ENCODE data around the gene TCF23. TPM values are rescaled to one million over a fixed set of nuclear protein-coding genes. Genes with fewer than 3 reads are reported as not detected.
A peak's percentile ranks its signal among the peaks of the same experiment; 100 is the strongest.
"Not testable (repeated sequence)": the region's sequence is repeated elsewhere in the genome, so short reads cannot be mapped to it uniquely, and the experiment has no call there.

TCF23 gene
- total RNA-seq, 2 experiments from 2014 or later, result not detected

DNA sequence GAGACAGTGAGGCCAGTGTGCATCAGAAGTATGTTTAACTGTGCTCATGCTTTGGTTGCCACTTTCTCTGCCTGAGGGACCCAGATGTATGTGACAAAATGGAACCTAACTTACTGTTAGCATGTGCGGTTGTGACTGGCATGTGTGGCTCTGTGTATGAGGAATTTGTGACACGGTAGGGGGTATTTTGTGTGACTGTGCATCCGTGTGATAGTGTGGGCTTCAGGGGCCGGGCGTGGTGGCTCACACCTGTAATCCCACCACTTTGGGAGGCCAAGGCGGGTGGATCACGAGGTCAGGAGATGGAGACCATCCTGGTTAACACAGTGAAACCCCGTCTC is 29.5 kb upstream of the TCF23 start:
- Mint-ChIP-seq H3K27me3 (peaks cover 62% of the 10 kb centered on the region), H3K4me1 (peaks cover 14% of the 10 kb centered on the region), H3K4me3 (peak overlapping the region; percentile 59)
- POLR2A ChIA-PET; CTCF ChIA-PET; DNase-seq; H3K27ac Mint-ChIP-seq; H3K36me3 Mint-ChIP-seq (ENCODE audit: low read depth); H3K9me3 Mint-ChIP-seq: not testable (repeated sequence)

DNA sequence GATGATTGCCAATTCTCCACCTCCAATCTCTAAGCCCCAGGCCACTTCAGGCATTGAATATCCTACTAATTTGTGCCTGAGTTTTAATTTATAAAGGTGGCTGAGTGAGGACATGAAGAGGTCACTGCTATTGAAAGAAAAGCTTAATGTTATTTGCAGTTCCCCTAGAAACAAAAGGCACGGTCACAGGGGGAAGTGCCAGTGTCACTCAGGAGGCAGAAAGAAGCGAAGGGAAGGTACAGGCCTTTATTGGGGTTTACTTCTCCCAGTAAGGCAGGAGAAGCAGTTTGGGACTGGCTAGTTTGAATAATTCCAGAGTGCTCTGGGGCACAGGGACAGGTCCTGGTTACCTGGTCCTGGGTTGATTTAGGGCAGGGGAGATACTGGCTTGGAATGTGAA is 26.9 kb upstream of the TCF23 start:
- Mint-ChIP-seq H3K27ac (no peak overlapping the region), H3K9me3 (no peaks in the 10 kb centered on the region), H3K36me3 (ENCODE audit: low read depth) (no peaks in the 10 kb centered on the region), H3K4me3 (no peak overlapping the region), H3K27me3 (peaks cover 53% of the 10 kb centered on the region), H3K4me1 (peaks cover 14% of the 10 kb centered on the region)
- ChIA-PET CTCF (interaction anchor here (4.0 kb wide), 1 partner anchor 12 kb away, joined by 26 read pairs; the partner anchor contains the start of gene PREB), POLR2A (interaction anchor here (1.2 kb wide), 1 partner anchor 9 kb away, joined by 3 read pairs; no protein-coding TSS in a partner anchor)
- DNase-seq, result no peak

DNA sequence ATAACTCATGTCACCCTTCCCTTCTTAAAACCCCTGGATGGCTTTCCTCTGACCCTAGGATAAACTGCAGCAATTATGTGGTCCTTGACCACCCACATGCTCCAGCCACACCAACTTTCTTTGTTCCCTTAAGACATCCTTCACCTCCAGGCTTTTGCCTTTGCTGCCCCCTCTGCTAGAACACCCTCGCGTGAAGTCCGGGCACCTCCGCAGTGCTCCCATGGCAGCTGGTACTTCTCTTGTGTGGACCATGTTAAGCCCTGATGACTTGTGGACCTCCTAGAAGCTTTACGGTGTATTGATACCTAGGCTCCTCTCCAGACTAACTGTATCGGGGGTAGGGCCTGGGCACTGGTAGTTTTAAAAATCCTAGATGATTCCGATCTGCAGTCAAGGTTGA is 26.0 kb upstream of the TCF23 start:
- Mint-ChIP-seq H3K36me3 (ENCODE audit: low read depth) (no peaks in the 10 kb centered on the region), H3K9me3 (no peaks in the 10 kb centered on the region), H3K4me3 (peak overlapping the region; percentile 79), H3K27ac (no peak overlapping the region), H3K27me3 (peaks cover 46% of the 10 kb centered on the region), H3K4me1 (peaks cover 14% of the 10 kb centered on the region)
- ChIA-PET POLR2A (interaction anchor here (0.7 to 3.0 kb wide), 4 partner anchors 10 to 89 kb away, joined by 3 to 57 read pairs (median 4); partner anchors contain the start of genes ATRAID, OST4, PREB and SLC5A6), CTCF (interaction anchor here (0.9 to 4.0 kb wide), 7 partner anchors 11 to 180 kb away, joined by 3 to 26 read pairs (median 5); partner anchors contain the start of gene PREB)
- no peak for DNase-seq

DNA sequence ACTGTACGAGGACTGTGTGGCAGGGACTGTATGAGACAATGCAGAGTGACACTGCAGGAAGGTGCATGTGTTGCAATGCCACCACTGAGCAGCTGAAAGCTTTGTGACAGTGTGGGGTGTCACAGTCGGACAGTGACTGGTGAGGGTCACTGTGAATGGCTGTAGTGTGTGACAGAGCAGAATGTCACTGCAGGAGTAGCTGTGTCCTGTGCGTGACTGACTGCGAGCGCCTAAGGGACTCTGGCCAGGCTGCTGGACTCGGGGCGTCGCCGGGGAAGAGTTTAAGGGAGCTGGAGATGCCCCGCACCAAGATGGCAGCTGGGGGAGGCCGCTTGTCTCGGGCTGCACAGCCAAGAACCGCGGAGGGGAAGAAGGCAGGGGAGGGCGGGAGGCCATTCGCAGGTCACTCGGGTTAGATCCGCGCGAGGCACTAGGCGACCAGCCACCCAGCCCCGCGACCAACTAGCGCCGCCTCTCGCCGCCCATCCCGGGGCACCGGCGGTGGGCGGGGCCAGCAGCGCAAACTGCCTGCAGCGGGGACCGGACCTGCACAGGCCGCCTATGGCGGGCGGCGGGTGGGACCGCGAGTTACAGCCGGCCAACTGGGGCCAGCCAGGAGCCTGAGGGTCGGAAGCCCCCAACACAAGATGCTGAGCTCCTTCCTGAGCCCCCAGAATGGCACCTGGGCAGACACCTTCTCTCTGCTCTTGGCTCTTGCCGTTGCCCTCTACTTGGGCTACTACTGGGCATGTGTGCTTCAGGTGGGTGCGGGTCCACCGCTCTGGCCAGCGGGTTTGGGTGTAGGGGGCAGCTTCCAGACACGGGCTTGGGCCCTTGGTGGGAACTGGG is 25.3 kb upstream of the TCF23 start, which contains the start of gene ABHD1:
ABHD1 (plus strand) TSS at position 514 of the 849 bp plus-strand sequence; CDS start at position 648, 134 bp downstream.
- no peak within 1 kb of the TSS for H3K27ac Mint-ChIP-seq
- no peaks in the 10 kb centered on the region for H3K36me3 Mint-ChIP-seq (ENCODE audit: low read depth)
- ChIA-PET POLR2A (interaction anchor here (0.7 to 3.0 kb wide), 9 partner anchors 10 to 88 kb away, joined by 3 to 57 read pairs (median 3); partner anchors contain the start of genes AGBL5, ATRAID, OST4 and PREB), CTCF (interaction anchor here (0.8 to 4.0 kb wide), 10 partner anchors 9 to 179 kb away, joined by 3 to 26 read pairs (median 4); partner anchors contain the start of gene PREB)
- H3K9me3 Mint-ChIP-seq, result no peaks in the 10 kb centered on the region
- H3K4me3 Mint-ChIP-seq, result peak within 1 kb of the TSS; percentile 79
- H3K4me1 Mint-ChIP-seq, result peaks cover 14% of the 10 kb centered on the region
- H3K27me3 Mint-ChIP-seq, result peaks cover 41% of the 10 kb centered on the region
- DNase-seq, result peak; percentile 62

DNA sequence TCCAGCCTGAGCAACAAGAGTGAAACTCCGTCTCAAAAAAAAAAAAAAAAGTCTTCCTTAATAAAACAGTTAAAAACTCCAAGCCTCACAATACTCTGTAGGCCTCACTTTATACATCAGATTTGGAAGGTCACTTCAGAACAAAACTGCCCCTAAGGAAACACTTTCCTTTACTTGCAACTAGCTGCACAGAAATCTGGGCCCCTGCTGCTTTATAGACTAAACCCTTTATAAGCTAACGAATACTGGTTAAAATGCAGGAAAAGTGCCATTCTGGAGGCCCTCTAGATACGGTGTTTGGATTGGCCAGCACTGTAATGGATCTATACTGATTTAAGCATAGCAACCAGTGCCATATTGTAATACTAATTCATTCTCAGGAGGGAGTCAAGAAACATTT is 23.7 kb upstream of the TCF23 start:
- CTCF ChIA-PET, result interaction anchor here (1.9 to 4.0 kb wide), 2 partner anchors 9 to 155 kb away, joined by 5 to 26 read pairs; partner anchors contain the start of gene PREB
- no peaks in the 10 kb centered on the region for H3K9me3 Mint-ChIP-seq
- H3K27me3 Mint-ChIP-seq, result peaks cover 30% of the 10 kb centered on the region
- peaks cover 7% of the 10 kb centered on the region for H3K36me3 Mint-ChIP-seq (ENCODE audit: low read depth)
- no peak for DNase-seq
- H3K27ac Mint-ChIP-seq, result no peak overlapping the region
- no peak overlapping the region for H3K4me3 Mint-ChIP-seq
- peaks cover 9% of the 10 kb centered on the region for H3K4me1 Mint-ChIP-seq
- POLR2A ChIA-PET, result interaction anchor here (1.0 to 3.0 kb wide), 2 partner anchors 9 to 13 kb away, joined by 3 to 57 read pairs; partner anchors contain the start of gene PREB

DNA sequence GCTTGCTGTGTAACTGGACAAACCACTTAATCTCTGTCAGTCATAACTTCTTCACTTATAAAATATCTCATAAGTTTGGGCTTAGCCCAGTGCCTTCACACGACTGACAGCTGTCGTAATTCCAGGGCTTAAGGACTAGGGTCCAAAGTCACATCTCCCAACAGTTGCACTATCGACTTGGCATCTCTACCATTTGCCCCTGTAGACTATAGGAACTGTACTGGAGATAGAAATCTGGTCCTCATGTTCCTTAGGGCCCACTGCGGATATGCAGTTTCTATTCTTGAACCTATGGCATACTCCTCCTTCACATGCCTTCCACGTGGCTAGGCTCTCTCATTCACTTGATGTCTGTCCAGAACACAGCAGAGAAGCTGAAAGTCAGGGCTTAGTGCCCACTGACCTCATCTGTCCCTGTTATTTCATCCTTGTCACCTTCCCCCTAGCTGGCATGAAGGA is 22.5 kb upstream of the TCF23 start:
- Mint-ChIP-seq H3K27ac (no peak overlapping the region), H3K4me1 (peaks cover 10% of the 10 kb centered on the region), H3K4me3 (no peak overlapping the region), H3K36me3 (ENCODE audit: low read depth) (peaks cover 19% of the 10 kb centered on the region), H3K27me3 (peaks cover 22% of the 10 kb centered on the region), H3K9me3 (no peaks in the 10 kb centered on the region)
- CTCF ChIA-PET, result interaction anchor here (2.0 kb wide), 1 partner anchor 153 kb away, joined by 4 read pairs; no protein-coding TSS in a partner anchor
- POLR2A ChIA-PET, result interaction anchor here (1.0 to 1.6 kb wide), 2 partner anchors 8 to 14 kb away, joined by 3 to 9 read pairs; partner anchors contain the start of gene PREB
- no peak for DNase-seq

DNA sequence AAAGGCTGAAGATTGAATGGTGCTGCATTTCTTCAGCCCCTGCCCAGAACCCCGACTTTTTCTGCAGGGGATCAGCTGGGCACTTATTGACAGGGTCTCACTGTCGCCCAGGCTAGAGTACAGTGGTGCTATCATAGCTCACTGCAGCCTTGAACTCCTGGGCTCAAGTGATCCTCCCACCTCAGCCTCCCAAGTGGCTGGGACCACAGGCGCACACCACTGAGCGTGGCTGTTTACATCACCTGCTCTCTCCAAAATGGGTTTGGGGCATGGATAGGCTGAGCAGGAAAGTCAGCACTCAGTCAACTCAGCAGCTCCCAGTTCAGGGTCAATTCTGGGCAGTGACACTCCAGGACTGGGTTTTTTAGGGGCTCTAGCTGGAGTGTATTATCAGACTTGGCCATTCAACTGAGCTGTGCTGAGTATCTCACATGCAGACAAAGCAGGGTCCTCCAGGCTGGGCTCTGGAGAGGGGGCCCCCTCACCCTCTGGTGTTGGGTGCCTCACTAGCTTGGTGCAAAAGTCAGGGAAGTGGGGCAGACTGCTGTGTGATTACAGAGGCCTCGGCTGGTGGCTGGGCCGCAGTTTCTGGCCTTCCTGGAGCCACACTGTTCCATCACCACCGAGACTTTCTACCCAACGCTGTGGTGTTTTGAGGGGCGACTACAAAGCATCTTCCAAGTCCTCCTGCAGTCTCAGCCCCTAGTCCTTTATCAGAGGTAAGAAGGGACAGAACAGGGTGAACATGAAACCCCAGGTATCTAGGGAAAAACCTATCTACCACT is 20.7 kb upstream of the TCF23 start:
- CTCF ChIA-PET, result no interaction called here
- H3K27ac Mint-ChIP-seq, result no peak overlapping the region

DNA sequence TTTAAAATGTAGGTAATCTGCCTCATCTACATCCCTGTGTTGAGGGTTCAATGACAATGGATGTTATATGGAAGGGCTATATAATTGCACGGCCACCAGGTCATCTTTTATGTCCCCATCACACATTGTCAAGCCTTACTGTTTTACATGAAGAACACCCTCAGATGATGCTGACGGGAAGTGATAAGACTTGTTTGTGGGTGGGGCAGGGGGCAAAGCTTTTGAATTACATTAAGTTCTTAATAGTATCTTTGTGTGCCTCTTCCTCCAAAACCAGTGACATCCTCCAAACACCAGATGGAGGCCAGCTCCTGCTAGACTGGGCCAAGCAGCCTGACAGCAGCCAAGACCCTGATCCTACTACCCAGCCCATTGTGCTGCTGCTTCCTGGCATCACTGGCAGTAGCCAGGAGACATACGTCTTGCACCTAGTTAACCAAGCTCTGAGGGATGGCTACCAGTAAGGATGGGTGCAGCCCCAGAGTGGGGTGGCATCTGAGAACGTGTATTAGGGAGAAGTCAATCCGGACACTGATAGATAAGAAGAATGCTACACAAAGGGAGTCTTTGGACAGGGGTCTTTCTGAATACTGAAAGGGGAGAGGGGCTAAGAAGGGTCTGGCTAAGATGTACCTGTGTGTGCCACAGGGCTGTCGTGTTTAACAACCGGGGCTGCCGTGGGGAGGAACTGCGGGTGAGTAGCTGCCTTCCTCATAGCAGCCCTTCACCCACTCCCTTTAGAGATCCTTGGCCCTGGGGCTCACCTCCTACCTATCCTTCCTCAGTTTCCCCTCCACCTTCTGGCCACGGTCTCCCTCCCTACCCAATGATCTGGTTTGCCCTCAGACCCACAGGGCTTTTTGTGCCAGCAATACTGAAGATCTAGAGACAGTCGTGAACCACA is 19.9 kb upstream of the TCF23 start:
- Mint-ChIP-seq H3K36me3 (ENCODE audit: low read depth) (peaks cover 40% of the 10 kb centered on the region), H3K4me1 (peaks cover 26% of the 10 kb centered on the region), H3K27ac (peak overlapping the region; percentile 45), H3K27me3 (peaks cover 2% of the 10 kb centered on the region), H3K4me3 (no peak overlapping the region), H3K9me3 (no peaks in the 10 kb centered on the region)
- POLR2A ChIA-PET, result interaction anchor here (0.7 kb wide), 1 partner anchor 8 kb away, joined by 3 read pairs; no protein-coding TSS in a partner anchor
- CTCF ChIA-PET, result no interaction called here
- no peak for DNase-seq

More for the DNA sequence above, 20.7 kb upstream of the TCF23 start:
- Mint-ChIP-seq H3K27me3 (peaks cover 5% of the 10 kb centered on the region), H3K4me3 (no peak overlapping the region), H3K4me1 (peaks cover 23% of the 10 kb centered on the region), H3K9me3 (no peaks in the 10 kb centered on the region), H3K36me3 (ENCODE audit: low read depth) (peaks cover 33% of the 10 kb centered on the region)
- no peak for DNase-seq
- POLR2A ChIA-PET, result interaction anchor here (0.7 kb wide), 1 partner anchor 9 kb away, joined by 3 read pairs; no protein-coding TSS in a partner anchor

DNA sequence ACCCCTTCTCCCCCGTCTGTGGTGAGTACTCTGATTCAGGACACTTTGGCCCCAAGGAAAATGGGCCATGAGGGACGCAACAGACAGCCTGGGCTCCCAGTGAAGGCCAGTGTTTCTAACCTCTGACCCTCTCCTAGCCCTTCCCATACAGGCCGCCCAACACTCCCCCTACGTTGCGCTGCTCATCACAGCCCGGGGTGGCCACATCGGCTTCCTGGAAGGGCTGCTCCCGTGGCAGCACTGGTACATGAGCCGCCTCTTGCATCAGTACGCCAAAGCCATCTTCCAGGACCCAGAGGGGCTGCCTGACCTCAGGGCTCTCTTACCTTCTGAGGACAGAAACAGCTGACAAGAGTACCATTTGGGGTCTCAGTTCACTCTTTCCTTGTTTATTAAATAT is 18.4 kb upstream of the TCF23 start:
- ChIA-PET CTCF (no interaction called here), POLR2A (no interaction called here)
- Mint-ChIP-seq H3K9me3 (no peaks in the 10 kb centered on the region), H3K27ac (no peak overlapping the region), H3K27me3 (no peaks in the 10 kb centered on the region), H3K4me3 (no peak overlapping the region), H3K4me1 (peaks cover 31% of the 10 kb centered on the region), H3K36me3 (ENCODE audit: low read depth) (peaks cover 43% of the 10 kb centered on the region)
- DNase-seq, result no peak

DNA sequence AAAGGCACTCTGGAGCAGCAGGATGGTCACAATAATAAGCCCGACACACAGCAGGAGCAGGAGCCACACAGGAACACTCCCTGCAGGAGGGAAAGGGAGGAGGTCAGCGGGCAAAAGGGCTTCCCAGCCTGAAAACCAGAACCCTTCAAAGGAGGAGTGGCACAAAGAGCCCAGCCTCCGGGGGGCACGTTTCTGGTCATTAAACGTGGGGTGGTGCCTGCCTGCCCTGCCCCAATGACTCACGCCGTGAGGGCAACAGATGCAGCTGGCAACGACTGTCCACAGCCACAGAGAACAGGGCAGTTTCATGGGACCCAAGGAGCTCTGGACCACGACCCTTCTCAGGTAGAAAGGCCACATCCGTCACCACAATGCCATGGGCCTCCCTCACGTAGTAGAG is 17.4 kb upstream of the TCF23 start:
- POLR2A ChIA-PET, result interaction anchor here (5.4 kb wide), 1 partner anchor 8 kb away, joined by 57 read pairs; the partner anchor contains the start of gene ABHD1
- Mint-ChIP-seq H3K4me1 (peaks cover 34% of the 10 kb centered on the region), H3K27ac (peak overlapping the region; percentile 40), H3K4me3 (no peak overlapping the region), H3K36me3 (ENCODE audit: low read depth) (peaks cover 43% of the 10 kb centered on the region), H3K27me3 (no peaks in the 10 kb centered on the region), H3K9me3 (no peaks in the 10 kb centered on the region)
- no peak for DNase-seq
- CTCF ChIA-PET, result interaction anchor here (0.6 to 1.3 kb wide), 2 partner anchors 60 to 137 kb away, joined by 3 to 6 read pairs; no protein-coding TSS in a partner anchor

DNA sequence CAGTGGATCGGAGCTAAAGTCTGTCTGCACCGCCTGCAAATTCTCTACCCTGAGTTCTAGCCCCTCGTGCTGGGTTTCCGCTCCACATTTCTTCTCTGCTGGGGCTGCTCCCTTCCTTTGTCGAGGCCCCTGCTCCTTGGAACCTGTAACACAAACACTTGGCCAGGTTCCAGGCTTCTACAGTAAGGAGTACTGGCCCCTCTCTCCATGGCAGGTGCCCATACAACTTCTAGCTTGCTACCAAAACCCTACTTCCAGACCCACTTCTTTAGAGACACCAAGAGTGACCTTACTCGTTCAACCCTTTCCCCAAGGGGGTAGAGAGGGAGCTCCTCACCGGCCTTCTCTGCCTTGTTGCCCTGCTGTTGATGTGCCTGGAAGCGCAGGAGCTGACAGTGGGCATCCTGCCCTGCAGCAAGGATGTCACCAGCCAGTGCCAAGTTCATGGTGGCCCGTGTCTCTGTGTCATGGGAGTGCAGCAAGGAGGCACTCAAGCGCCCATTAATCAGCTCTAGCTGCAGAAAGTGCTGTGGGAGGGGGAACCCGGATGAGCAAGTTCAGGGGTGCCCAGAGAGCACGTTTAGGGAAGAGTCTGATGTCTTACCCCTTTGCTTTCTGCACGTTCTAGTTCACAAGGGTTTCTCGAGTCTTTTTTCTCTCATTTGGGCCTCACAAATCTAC is 15.5 kb upstream of the TCF23 start:
- Mint-ChIP-seq H3K36me3 (ENCODE audit: low read depth) (peaks cover 43% of the 10 kb centered on the region), H3K27ac (peak overlapping the region; percentile 78), H3K9me3 (no peaks in the 10 kb centered on the region), H3K4me3 (peak overlapping the region; percentile 96), H3K27me3 (no peaks in the 10 kb centered on the region), H3K4me1 (peaks cover 34% of the 10 kb centered on the region)
- ChIA-PET POLR2A (interaction anchor here (0.8 to 5.4 kb wide), 11 partner anchors 9 to 295 kb away, joined by 3 to 57 read pairs (median 8); partner anchors contain the start of genes ABHD1, AGBL5, ATRAID and MPV17), CTCF (interaction anchor here (0.6 to 2.9 kb wide), 18 partner anchors 10 to 172 kb away, joined by 3 to 26 read pairs (median 4); partner anchors contain the start of genes ABHD1, AGBL5, OST4 and TRIM54)
- DNase-seq, result peak; percentile 41

Measured in activated CD4-positive, alpha-beta memory T cell treated with anti-CD3 and anti-CD28 coated beads, Interleukin-2, amount 10 ng/mL, durations not matched to agents 7 days and 5 days (primary cell).